22Rv1 (cell line): ENCODE data around the gene UBN1.

Experiments used
- ZFX ChIP-seq: fragments of 450-650 bp; IDR thresholded peaks from 2 replicates; pipeline ENCODE4 v1.6.1; 2017; ENCODE audit warnings: antibody characterized with exemption, borderline replicate concordance
- TF ChIP-seq, protein P1 (sequence below): fragments of 450-650 bp; IDR thresholded peaks from 2 replicates; pipeline ENCODE4 v1.5.1; 2017; ENCODE audit warnings: mild to moderate bottlenecking

- TF ChIP-seq, protein P1, sequence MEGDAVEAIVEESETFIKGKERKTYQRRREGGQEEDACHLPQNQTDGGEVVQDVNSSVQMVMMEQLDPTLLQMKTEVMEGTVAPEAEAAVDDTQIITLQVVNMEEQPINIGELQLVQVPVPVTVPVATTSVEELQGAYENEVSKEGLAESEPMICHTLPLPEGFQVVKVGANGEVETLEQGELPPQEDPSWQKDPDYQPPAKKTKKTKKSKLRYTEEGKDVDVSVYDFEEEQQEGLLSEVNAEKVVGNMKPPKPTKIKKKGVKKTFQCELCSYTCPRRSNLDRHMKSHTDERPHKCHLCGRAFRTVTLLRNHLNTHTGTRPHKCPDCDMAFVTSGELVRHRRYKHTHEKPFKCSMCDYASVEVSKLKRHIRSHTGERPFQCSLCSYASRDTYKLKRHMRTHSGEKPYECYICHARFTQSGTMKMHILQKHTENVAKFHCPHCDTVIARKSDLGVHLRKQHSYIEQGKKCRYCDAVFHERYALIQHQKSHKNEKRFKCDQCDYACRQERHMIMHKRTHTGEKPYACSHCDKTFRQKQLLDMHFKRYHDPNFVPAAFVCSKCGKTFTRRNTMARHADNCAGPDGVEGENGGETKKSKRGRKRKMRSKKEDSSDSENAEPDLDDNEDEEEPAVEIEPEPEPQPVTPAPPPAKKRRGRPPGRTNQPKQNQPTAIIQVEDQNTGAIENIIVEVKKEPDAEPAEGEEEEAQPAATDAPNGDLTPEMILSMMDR = no peak
- no peak for TF ChIP-seq ZFX
Measured at GRCh38 chr16:4800290-4801041, 46.8 kb upstream of the UBN1 start.
